Neuronal stem cell (in vitro differentiated cells): ENCODE measurements around the gene CDH23. TPM values are rescaled to one million over a fixed set of nuclear protein-coding genes. Genes with fewer than 3 reads are reported as not detected.
A peak's percentile ranks its signal among the peaks of the same experiment; 100 is the strongest.

Experiments
- DNase-seq: peaks from one replicate; pipeline ENCODE4 v3.0.0-alpha.2; 2013; ENCODE audit warnings: low spot score
- H2AFZ ChIP-seq: one replicate; pipeline ENCODE4 v1.6.1; 2013; ENCODE audit warnings: mild to moderate bottlenecking, low read length, inconsistent platforms
- H2AK5ac ChIP-seq: 2 replicates; pipeline ENCODE4 v1.6.1; 2013; ENCODE audit warnings: low read depth, mild to moderate bottlenecking, inconsistent platforms, low read length, moderate library complexity, mixed read lengths
- H2BK120ac ChIP-seq: 2 replicates; pipeline ENCODE4 v1.6.1; 2013; ENCODE audit warnings: low read depth, mild to moderate bottlenecking, inconsistent platforms, low read length, moderate library complexity, mixed read lengths
- H2BK12ac ChIP-seq: one replicate; pipeline ENCODE4 v1.6.1; 2013; ENCODE audit warnings: low read length, inconsistent platforms
- H2BK15ac ChIP-seq: 2 replicates; pipeline ENCODE4 v1.6.1; 2013; ENCODE audit warnings: mild to moderate bottlenecking, low read length, inconsistent platforms, mixed read lengths
- H2BK5ac ChIP-seq: one replicate; pipeline ENCODE4 v1.6.1; 2013; ENCODE audit warnings: inconsistent platforms, mild to moderate bottlenecking, low read length, moderate library complexity
- H3K14ac ChIP-seq: one replicate; pipeline ENCODE4 v1.6.1; 2013; ENCODE audit warnings: low read length, inconsistent platforms
- H3K18ac ChIP-seq: 2 replicates; pipeline ENCODE4 v1.6.1; 2013; ENCODE audit warnings: low read length, inconsistent platforms
- H3K23ac ChIP-seq: 2 replicates; pipeline ENCODE4 v1.6.1; 2013; ENCODE audit warnings: low read depth, mild to moderate bottlenecking, mixed read lengths, low read length, inconsistent platforms; ENCODE audit not compliant: poor library complexity
- H3K27ac ChIP-seq: replicated peaks from 3 replicates; pipeline ENCODE4 v1.5.1; 2013; ENCODE audit warnings: low read length, inconsistent platforms
- H3K27me3 ChIP-seq, 3 experiments: 2 replicates each; pipeline ENCODE4 v1.6.1; 2013; ENCODE audit warnings: low read length in 3 of 3, mild to moderate bottlenecking in 2 of 3, inconsistent platforms in 1 of 3, low read depth in 1 of 3, mixed read lengths in 1 of 3, moderate library complexity in 1 of 3; ENCODE audit not compliant: control insufficient read depth in 3 of 3, insufficient read depth in 3 of 3
- H3K36me3 ChIP-seq, 2 donors: replicated peaks in 1 of 2; 2 replicates each; pipeline ENCODE4 v1.6.1; 2013; ENCODE audit warnings: low read length in 2 of 2; ENCODE audit not compliant: control insufficient read depth in 2 of 2, insufficient read depth in 2 of 2
- H3K4ac ChIP-seq: 2 replicates; pipeline ENCODE4 v1.6.1; 2013; ENCODE audit warnings: inconsistent platforms, mild to moderate bottlenecking, low read length, moderate library complexity
- H3K4me1 ChIP-seq, 2 donors: 1 replicate in 1 of 2; 2 replicates in 1 of 2; pipeline ENCODE4 v1.6.1; 2013; ENCODE audit warnings: low read length in 2 of 2, low read depth in 1 of 2; ENCODE audit not compliant: control insufficient read depth in 2 of 2, insufficient read depth in 1 of 2
- H3K4me2 ChIP-seq: one replicate; pipeline ENCODE4 v1.6.1; 2013; ENCODE audit warnings: mild to moderate bottlenecking, low read length, inconsistent platforms; ENCODE audit not compliant: insufficient read depth, poor library complexity, severe bottlenecking
- H3K4me3 ChIP-seq, 2 donors: 2 replicates each; pipeline ENCODE4 v1.5.1; 2013; ENCODE audit warnings: low read length in 2 of 2, mild to moderate bottlenecking in 2 of 2, inconsistent platforms in 1 of 2, moderate library complexity in 1 of 2
- H3K79me1 ChIP-seq: one replicate; pipeline ENCODE4 v1.6.1; 2013; ENCODE audit warnings: low read depth, mild to moderate bottlenecking, inconsistent platforms, low read length, moderate library complexity
- H3K9ac ChIP-seq: one replicate; pipeline ENCODE4 v1.6.1; 2013; ENCODE audit warnings: mild to moderate bottlenecking, low read depth, low read length, inconsistent platforms; ENCODE audit not compliant: poor library complexity
- H3K9me3 ChIP-seq, 2 donors: replicated peaks in 1 of 2; 2 replicates each; pipeline versions ENCODE3 to v1.6.1; 2013; ENCODE audit warnings: low read length in 2 of 2, mild to moderate bottlenecking in 2 of 2, inconsistent platforms in 1 of 2, low read depth in 1 of 2, mixed read lengths in 1 of 2, moderate library complexity in 1 of 2; ENCODE audit not compliant: control insufficient read depth in 2 of 2, insufficient read depth in 1 of 2
- H4K8ac ChIP-seq: one replicate; pipeline ENCODE4 v1.6.1; 2013; ENCODE audit warnings: low read depth, mild to moderate bottlenecking, inconsistent platforms, low read length, moderate library complexity
- H4K91ac ChIP-seq: one replicate; pipeline ENCODE4 v1.6.1; 2013; ENCODE audit warnings: low read length, low read depth, mild to moderate bottlenecking, inconsistent platforms; ENCODE audit not compliant: poor library complexity
- WGBS, 2 donors: extraction: QIAGEN DNeasy Blood & Tissue Kit; methylation state at CpG; one replicate each; pipeline ENCODE4 v1.1.7; 2013; ENCODE audit warnings: missing lambda C conversion rate in 2 of 2, mixed read lengths in 1 of 2; ENCODE audit not compliant: insufficient read length in 2 of 2, insufficient replicate concordance in 1 of 2; ENCODE audit errors: extremely low coverage in 2 of 2; 5-methylcytosine and 5-hydroxymethylcytosine counted together
- polyA plus RNA-seq, 2 experiments: library from polyadenylated mRNA; stranded (reverse); fragments of 200-250 nt; gene quantifications; one replicate each; pipeline ENCODE4 v1.2.3, GENCODE V29; 2013

Gene CDH23
- 1.6 TPM for polyA plus RNA-seq (2013, experiment 1 of 2)
- 1.8 TPM for polyA plus RNA-seq (2013, experiment 2 of 2)

DNA sequence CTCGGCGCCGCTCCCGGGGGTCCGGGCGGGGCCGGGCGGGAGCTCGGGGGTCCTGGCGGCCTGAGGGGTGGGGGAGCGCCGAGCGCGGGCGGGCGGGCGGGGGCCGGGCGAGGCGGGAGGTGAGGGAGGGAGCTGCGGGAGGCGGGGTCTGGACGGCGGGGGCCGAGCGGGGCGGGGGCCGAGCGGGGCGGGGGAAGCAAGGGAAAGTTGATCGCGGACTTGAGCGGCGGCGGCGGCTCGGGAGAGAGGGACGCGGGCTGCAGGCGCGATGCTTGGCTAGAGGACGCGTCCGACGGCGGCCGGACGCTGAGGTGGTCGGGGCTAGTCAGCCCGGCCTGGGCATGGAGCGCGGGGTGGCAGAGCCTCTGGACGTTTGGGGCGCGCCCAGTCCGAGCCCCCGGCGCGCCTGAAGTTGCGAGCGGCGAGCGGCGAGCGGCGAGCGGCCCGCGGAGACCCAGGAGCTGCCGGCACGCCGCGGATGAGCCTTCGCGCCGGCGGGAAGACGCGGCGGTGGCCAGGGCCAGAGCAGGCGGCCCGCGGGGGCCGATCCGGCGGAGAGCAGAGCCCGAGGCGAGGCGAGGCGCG is at the start of gene CDH23:
CDH23 (plus strand) TSS at position 210 of the 585 bp plus-strand sequence. CDS start 42,912 bp downstream, outside the sequence.
- Histone ChIP-seq H3K27ac (no peak within 1 kb of the TSS), H3K4me2 (peak within 1 kb of the TSS; percentile 86), H3K79me1 (no peaks in the 10 kb centered on the region), H2BK120ac (no peak within 1 kb of the TSS), H3K4me3 (peak within 1 kb of the TSS in 1 of 2 donors; percentile 81), H2AFZ (peak within 1 kb of the TSS; percentile 87), H2BK12ac (peak within 1 kb of the TSS; percentile 53), H3K27me3 (peaks cover 17 to 96% (median 30%) of the 10 kb centered on the region in 3 experiments), H3K18ac (peak within 1 kb of the TSS; percentile 86), H2BK5ac (no peak within 1 kb of the TSS), H3K14ac (no peak within 1 kb of the TSS), H3K36me3 (no peaks in the 10 kb centered on the region), H4K8ac (no peak within 1 kb of the TSS), H3K4ac (no peak within 1 kb of the TSS), H3K23ac (no peak within 1 kb of the TSS), H3K9me3 (peaks cover 0 to 2% of the 10 kb centered on the region in 2 donors), H3K4me1 (peaks cover 0 to 5% of the 10 kb centered on the region in 2 donors), H2AK5ac (peak within 1 kb of the TSS; percentile 18), H3K9ac (peak within 1 kb of the TSS; percentile 73), H2BK15ac (no peak within 1 kb of the TSS), H4K91ac (no peak within 1 kb of the TSS)
- WGBS, 2 donors = no CpG with 5 or more reads among the region's 91 CpGs
- DNase-seq = peak; percentile 58

DNA sequence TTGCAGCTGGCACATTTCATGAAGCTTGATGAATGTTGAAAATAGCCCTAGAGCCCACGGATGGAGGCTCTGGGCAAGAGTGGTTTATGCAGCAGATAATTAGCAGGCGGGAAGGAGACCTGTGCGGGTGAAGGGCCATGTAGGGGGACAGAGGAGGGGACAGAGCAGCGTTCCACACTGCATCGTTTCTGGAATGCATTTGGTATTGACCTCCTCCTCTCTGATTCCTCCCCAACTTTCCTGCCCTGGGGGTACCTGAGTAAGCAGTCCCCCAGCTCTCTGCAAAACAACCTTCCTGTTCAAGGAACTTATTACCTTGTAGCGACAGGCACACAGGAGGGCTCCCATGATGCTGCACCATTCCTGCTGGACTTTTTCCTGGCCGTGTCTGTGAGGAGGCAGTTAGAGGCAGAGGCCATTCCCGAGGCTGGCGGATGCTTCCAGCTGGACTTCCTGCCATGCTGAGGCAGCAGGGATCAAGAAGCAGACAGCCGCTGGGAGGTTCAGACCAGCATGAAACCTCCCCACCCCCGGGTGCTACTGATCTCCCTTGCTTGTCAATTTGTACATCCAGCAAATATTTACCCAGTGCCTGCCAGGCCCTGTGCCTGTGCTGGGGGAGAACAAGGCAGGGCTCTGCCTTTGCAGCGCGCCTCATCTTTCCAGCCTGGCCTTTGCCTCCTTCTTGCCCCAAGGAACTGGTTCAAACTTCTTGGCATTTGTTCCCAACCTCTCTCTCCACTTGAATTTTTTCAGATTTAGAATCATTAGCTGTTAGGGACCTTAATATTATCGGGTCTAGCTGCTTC is 48.9 kb upstream of the CDH23 start:
- H3K27ac ChIP-seq = no peak overlapping the region
- WGBS, 2 donors = no CpG with 5 or more reads among the region's 14 CpGs
- no peaks in the 10 kb centered on the region for H3K27me3 ChIP-seq
- H4K91ac ChIP-seq = no peak overlapping the region
- peaks cover 4 to 12% of the 10 kb centered on the region in 2 donors for H3K4me1 ChIP-seq
- H2AFZ ChIP-seq = no peak overlapping the region
- no peak overlapping the region for H2BK5ac ChIP-seq
- H3K9ac ChIP-seq = no peak overlapping the region
- no peak overlapping the region for H3K23ac ChIP-seq
- no peak overlapping the region for H3K4me2 ChIP-seq
- H3K4me3 ChIP-seq = no peak overlapping the region
- H3K36me3 ChIP-seq = no peaks in the 10 kb centered on the region
- no peak overlapping the region for H3K14ac ChIP-seq
- no peaks in the 10 kb centered on the region for H3K79me1 ChIP-seq
- no peak overlapping the region for H2BK12ac ChIP-seq
- no peaks in the 10 kb centered on the region for H3K9me3 ChIP-seq
- no peak overlapping the region for H2BK15ac ChIP-seq
- no peak overlapping the region for H2BK120ac ChIP-seq
- no peak overlapping the region for H3K4ac ChIP-seq
- H2AK5ac ChIP-seq = no peak overlapping the region
- H4K8ac ChIP-seq = no peak overlapping the region
- no peak for DNase-seq
- H3K18ac ChIP-seq = no peak overlapping the region

DNA sequence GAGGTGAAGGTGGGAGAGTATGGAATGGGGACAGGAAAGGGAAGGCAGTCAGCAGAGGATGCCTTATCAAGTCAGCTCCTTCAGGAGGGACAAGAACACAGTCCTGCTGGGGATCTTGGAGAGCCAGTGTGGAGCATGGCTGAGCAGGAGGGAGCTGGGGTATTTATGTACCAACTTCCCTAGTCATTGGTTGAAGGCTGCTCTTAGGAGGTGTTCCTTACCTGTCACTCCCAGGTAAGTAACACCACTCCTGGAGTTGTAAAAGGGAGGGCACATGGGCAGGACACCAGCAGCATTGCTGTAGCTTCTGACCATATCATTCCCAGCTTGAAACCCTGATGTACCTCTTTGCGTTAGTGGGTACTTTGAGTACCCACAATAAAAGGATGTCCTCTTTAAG is 47.9 kb upstream of the CDH23 start:
- Histone ChIP-seq H3K4ac (no peak overlapping the region), H3K23ac (no peak overlapping the region), H3K4me3 (no peak overlapping the region), H3K4me2 (no peak overlapping the region), H2AFZ (no peak overlapping the region), H2BK120ac (no peak overlapping the region), H3K9me3 (no peaks in the 10 kb centered on the region), H3K9ac (no peak overlapping the region), H4K91ac (no peak overlapping the region), H3K4me1 (peaks cover 4 to 12% of the 10 kb centered on the region in 2 donors), H3K14ac (no peak overlapping the region), H2AK5ac (no peak overlapping the region), H3K79me1 (no peaks in the 10 kb centered on the region), H3K27ac (no peak overlapping the region), H3K36me3 (no peaks in the 10 kb centered on the region), H3K18ac (peak overlapping the region; percentile 0), H2BK12ac (no peak overlapping the region), H2BK5ac (peak overlapping the region; percentile 35), H4K8ac (no peak overlapping the region), H2BK15ac (no peak overlapping the region), H3K27me3 (no peaks in the 10 kb centered on the region)
- no peak for DNase-seq
- no CpG with 5 or more reads among the region's 1 CpG for WGBS, 2 donors

DNA sequence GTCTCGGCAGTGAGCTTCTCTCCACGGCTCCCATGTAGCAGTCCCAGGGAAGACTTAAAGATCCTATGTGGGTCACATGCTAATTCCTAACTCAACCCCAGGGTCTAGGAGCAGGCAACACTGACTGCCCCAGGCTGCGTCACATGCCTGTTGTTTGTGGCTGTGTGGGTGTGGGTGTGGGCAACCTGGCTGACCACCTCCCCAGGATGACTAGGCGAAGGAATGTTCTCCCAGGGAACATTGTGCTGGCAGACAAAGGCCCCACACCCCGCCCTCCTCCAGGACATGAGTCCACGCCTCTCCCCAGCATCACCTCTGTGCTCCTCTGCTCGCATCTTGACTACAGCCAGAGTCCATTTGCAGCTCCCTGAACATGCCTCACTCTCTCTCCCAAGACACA is 47.3 kb upstream of the CDH23 start:
- no peak overlapping the region for H3K18ac ChIP-seq
- no peaks in the 10 kb centered on the region for H3K79me1 ChIP-seq
- H2BK12ac ChIP-seq = no peak overlapping the region
- H4K8ac ChIP-seq = no peak overlapping the region
- no peak overlapping the region for H2AFZ ChIP-seq
- H2BK120ac ChIP-seq = no peak overlapping the region
- no peak overlapping the region for H3K4me3 ChIP-seq
- H3K4me2 ChIP-seq = no peak overlapping the region
- H3K14ac ChIP-seq = no peak overlapping the region
- H3K36me3 ChIP-seq = no peaks in the 10 kb centered on the region
- H2AK5ac ChIP-seq = no peak overlapping the region
- no CpG with 5 or more reads among the region's 7 CpGs for WGBS, 2 donors
- no peaks in the 10 kb centered on the region for H3K9me3 ChIP-seq
- no peak overlapping the region for H3K23ac ChIP-seq
- H2BK15ac ChIP-seq = no peak overlapping the region
- no peak overlapping the region for H3K27ac ChIP-seq
- H3K27me3 ChIP-seq = no peaks in the 10 kb centered on the region
- H4K91ac ChIP-seq = no peak overlapping the region
- no peak overlapping the region for H3K9ac ChIP-seq
- H3K4ac ChIP-seq = no peak overlapping the region
- H3K4me1 ChIP-seq = peaks cover 3 to 11% of the 10 kb centered on the region in 2 donors
- H2BK5ac ChIP-seq = no peak overlapping the region
- no peak for DNase-seq
